Activated CD4-positive, alpha-beta T cell treated with anti-CD3 and anti-CD28 coated beads, Interleukin-2, amount 50 U/mL, for 24 hours (primary cell): ENCODE data around the gene TRPT1.

Source experiments
- DNase-seq, 2 donors: peaks; one replicate each; pipeline ENCODE4 v3.0.0-alpha.2; 2020; ENCODE audit warnings: low read depth in 1 of 2, low spot score in 1 of 2

TRPT1 gene

GRCh38 chr11:64181506-64182411 is 44.2 kb downstream of the TRPT1 start:
- peak in 1 of 2 donors; percentile 21 for DNase-seq

GRCh38 chr11:64180891-64181290 is 45.1 kb downstream of the TRPT1 start:
- no peak for DNase-seq

DNA sequence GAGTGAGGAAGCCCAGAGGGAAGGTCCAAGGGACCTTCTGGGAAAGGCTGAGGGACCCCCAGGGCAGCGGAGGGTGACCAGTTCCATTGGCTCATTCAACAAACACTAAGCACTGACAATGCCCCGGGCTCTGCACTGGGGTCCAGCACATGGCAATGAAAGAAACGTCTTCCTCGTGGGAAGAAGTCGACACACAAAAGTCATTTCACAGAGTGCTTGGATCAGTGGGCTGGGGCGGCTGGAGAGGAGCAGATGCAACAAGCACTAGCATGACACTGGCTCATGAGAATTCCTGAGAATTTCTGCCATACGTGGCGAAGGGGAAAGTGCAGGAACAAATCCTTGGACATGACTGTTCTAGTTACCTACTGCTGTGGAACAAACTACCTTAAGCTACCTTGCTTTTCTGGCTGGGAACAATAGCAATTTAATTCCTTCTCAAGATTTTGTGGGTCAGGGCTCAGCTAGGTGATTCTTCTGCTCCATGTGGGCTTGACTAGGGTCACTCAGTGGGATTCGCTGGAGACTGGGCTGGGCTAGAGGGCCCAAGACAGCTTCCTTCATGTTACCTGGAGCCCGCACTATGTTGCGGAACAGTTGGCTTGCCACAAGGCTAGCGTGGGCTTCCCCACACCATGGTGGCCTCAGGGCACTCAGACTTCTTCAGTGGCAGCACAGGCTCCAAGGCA is 46.9 kb downstream of the TRPT1 start:
- DNase-seq, result no peak

- DNase-seq, result no peak
Measured at GRCh38 chr11:64178203-64178602, 47.8 kb downstream of the TRPT1 start.

DNA sequence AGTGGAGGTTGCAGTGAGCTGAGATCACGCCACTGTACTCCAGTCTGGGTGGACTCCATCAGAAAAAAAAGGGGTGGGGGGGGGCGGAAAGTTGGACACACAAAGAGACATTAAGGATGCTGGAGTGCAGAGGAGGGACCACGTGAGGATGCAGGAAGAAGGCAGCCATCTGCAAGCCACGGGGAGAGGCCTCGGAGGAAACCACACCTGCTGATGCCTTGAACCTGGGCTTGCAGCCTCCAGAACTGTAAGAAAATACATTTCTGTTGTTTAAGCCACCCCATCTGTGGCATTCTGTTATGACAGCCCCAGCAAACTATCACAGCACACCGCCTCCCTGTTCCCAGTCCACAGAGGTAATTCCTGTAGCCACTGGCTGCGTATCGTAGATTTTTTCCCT is 49.2 kb downstream of the TRPT1 start:
- DNase-seq, result no peak
